Lung (tissue), 12 donors: ENCODE measurements around the gene GEN1. TPM values are rescaled to one million over a fixed set of nuclear protein-coding genes. Genes with fewer than 3 reads are reported as not detected.

Source experiments
- ATAC-seq: fragments of 200-7000 bp; cut with Tn5 transposase; one replicate; pipeline ENCODE4 v1.9.1; 2020; ENCODE audit warnings: moderate number of reproducible peaks; ENCODE audit not compliant: insufficient read depth, low FRiP score
- DNase-seq, 3 donors: peaks; one replicate each; pipeline ENCODE4 v3.0.0-alpha.2; 2013 to 2017
- H3K27ac ChIP-seq, 2 donors: one replicate each; pipeline ENCODE4 v1.5.1; 2013; ENCODE audit warnings: mild to moderate bottlenecking in 2 of 2, moderate library complexity in 2 of 2, control low read depth in 1 of 2, inconsistent platforms in 1 of 2, low read depth in 1 of 2, low read length in 1 of 2
- H3K27me3 ChIP-seq, 3 donors: one replicate each; pipeline ENCODE4 v1.5.1; 2013; ENCODE audit warnings: low read length in 2 of 3; ENCODE audit not compliant: control insufficient read depth in 3 of 3, insufficient read depth in 3 of 3
- H3K36me3 ChIP-seq, 4 donors: one replicate each; pipeline ENCODE4 v1.5.1; 2013; ENCODE audit warnings: low read length in 4 of 4, mild to moderate bottlenecking in 1 of 4, moderate library complexity in 1 of 4; ENCODE audit not compliant: control insufficient read depth in 4 of 4, insufficient read depth in 4 of 4
- H3K4me1 ChIP-seq, 5 donors: one replicate each; pipeline ENCODE4 v1.5.1; 2013; ENCODE audit warnings: low read length in 5 of 5, mild to moderate bottlenecking in 2 of 5, moderate library complexity in 1 of 5; ENCODE audit not compliant: control insufficient read depth in 5 of 5, insufficient read depth in 5 of 5
- H3K4me3 ChIP-seq: one replicate; pipeline ENCODE4 v1.5.1; 2013; ENCODE audit warnings: mild to moderate bottlenecking, control low read depth, moderate library complexity
- H3K9ac ChIP-seq, 2 donors: one replicate each; pipeline ENCODE4 v1.5.1; 2013; ENCODE audit warnings: low read length in 2 of 2, control low read depth in 1 of 2; ENCODE audit not compliant: insufficient read depth in 1 of 2
- H3K9me3 ChIP-seq, 4 donors: one replicate each; pipeline ENCODE4 v1.5.1; 2013; ENCODE audit warnings: low read length in 3 of 4, mild to moderate bottlenecking in 1 of 4, moderate library complexity in 1 of 4; ENCODE audit not compliant: control insufficient read depth in 4 of 4, insufficient read depth in 3 of 4
- WGBS, 2 donors: extraction: QIAGEN DNeasy Blood & Tissue Kit; methylation state at CpG; one replicate each; pipeline ENCODE4 v1.1.7; 2013; 5-methylcytosine and 5-hydroxymethylcytosine counted together
- polyA plus RNA-seq, 2 donors: library from polyadenylated mRNA; stranded (reverse); fragments of 200-250 nt; gene quantifications; one replicate each; pipeline ENCODE4 v1.2.1, GENCODE V29; 2013
- total RNA-seq, 2 donors: library from RNA; depleted of rRNA in 1 of 2; stranded (reverse); fragments of >200 nt in 1 of 2; gene quantifications; one replicate each; pipeline ENCODE4 v1.2.1, GENCODE V29; 2014 to 2021
- TF ChIP-seq, protein P1 (sequence below): IDR thresholded peaks from 2 replicates; pipeline ENCODE4 v1.5.1; 2012; ENCODE audit warnings: mild to moderate bottlenecking; ENCODE audit errors: control extremely low read depth, extremely low read depth
- donor health status: control.
- donor health status: control.
- donor health status: Bipolar disorder and iron deficiency.
- donor health status: healthy.
- donor health status: DM: yes; HTN: yes; CAD: no.

GEN1 gene
- total and polyA plus RNA-seq, 4 donors: 1.8 to 10.6 (median 4.0) TPM

DNA sequence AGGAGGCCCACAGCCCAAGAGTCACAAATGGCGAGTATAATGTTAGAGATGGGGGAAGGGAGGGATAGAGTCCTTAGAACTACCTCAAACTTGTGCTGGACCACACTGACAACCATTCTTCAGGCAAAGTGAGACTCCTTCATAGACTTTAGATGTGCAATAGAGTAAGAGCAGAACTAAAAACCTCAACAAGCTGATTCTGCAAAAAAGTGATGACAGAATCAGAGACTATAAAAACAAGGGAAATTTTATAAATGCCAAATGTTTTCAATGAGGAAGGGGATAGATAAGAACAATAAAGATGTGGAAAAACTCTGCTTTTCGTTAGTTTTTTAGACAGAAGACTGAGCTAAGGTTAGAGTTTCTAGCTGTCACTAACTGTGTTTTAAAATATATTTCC, 18.1 kb upstream of the GEN1 start:
- DNase-seq: no peak
- Histone ChIP-seq H3K27ac (no peak overlapping the region), H3K9me3 (no peaks in the 10 kb centered on the region), H3K9ac (no peak overlapping the region), H3K27me3 (no peaks in the 10 kb centered on the region), H3K36me3 (peaks cover 24 to 35% (median 27%) of the 10 kb centered on the region in 4 donors), H3K4me3 (no peak overlapping the region), H3K4me1 (peaks cover 0 to 3% (median 0%) of the 10 kb centered on the region in 5 donors)
- no peak for ATAC-seq
- WGBS, 2 donors: 95 to 97% methylated on average over 2 of the region's 2 CpGs
- TF ChIP-seq, protein P1, sequence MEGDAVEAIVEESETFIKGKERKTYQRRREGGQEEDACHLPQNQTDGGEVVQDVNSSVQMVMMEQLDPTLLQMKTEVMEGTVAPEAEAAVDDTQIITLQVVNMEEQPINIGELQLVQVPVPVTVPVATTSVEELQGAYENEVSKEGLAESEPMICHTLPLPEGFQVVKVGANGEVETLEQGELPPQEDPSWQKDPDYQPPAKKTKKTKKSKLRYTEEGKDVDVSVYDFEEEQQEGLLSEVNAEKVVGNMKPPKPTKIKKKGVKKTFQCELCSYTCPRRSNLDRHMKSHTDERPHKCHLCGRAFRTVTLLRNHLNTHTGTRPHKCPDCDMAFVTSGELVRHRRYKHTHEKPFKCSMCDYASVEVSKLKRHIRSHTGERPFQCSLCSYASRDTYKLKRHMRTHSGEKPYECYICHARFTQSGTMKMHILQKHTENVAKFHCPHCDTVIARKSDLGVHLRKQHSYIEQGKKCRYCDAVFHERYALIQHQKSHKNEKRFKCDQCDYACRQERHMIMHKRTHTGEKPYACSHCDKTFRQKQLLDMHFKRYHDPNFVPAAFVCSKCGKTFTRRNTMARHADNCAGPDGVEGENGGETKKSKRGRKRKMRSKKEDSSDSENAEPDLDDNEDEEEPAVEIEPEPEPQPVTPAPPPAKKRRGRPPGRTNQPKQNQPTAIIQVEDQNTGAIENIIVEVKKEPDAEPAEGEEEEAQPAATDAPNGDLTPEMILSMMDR: no peak

DNA sequence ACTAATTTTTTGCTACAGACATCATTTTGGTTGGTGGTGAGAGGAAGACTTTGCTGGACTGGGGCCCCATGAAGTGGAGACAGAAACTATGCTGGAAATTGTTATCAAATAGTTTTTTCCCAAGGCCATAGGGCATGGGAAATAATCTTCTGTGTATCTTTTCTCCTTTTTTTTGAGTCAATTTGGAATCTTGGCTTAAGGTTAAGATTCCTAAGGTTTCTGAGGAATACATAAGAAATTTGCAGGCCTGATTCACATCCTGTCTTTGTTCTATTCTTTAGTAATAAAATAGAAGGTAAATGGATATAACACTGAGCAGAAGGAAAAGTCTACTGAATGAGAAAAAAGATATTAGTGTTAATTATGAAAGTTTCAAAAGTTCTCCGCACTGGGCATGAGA, 16.9 kb upstream of the GEN1 start:
- Histone ChIP-seq H3K9me3 (no peaks in the 10 kb centered on the region), H3K27me3 (no peaks in the 10 kb centered on the region), H3K27ac (peak overlapping the region in 1 of 2 donors; percentile 45), H3K4me1 (peaks cover 0 to 3% (median 0%) of the 10 kb centered on the region in 5 donors), H3K9ac (no peak overlapping the region), H3K4me3 (no peak overlapping the region), H3K36me3 (peaks cover 23 to 32% (median 28%) of the 10 kb centered on the region in 4 donors)
- TF ChIP-seq, protein P1: no peak
- 90 to 97% methylated on average over 1 of the region's 1 CpG for WGBS, 2 donors
- DNase-seq (no peak), ATAC-seq (no peak)

DNA sequence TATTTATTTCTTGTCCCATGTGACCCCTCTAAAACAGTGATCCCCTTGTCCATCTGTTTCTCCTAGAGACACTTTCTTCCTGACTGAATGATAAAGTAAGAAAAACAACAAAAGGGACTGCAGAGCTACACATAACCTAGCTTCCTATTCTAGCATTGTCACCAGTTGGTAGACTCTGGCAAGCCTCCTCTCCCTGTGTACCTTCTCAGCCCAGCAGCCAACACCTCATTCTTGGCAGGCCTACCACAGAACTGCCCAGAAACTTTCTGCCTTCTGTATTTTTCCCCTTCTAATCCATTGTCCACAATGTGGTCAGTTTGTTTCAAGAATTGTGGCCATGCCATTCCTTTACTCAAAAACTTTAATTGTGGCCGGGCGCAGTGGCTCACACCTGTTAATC, 13.7 kb upstream of the GEN1 start:
- ATAC-seq: no peak
- Histone ChIP-seq H3K4me1 (peaks cover 0 to 3% (median 0%) of the 10 kb centered on the region in 5 donors), H3K27ac (no peak overlapping the region), H3K36me3 (peaks cover 18 to 31% (median 24%) of the 10 kb centered on the region in 4 donors), H3K4me3 (no peak overlapping the region), H3K9me3 (no peaks in the 10 kb centered on the region), H3K27me3 (no peaks in the 10 kb centered on the region), H3K9ac (no peak overlapping the region)
- no peak for DNase-seq
- TF ChIP-seq, protein P1: no peak
- 97 to 98% methylated on average over 2 of the region's 2 CpGs for WGBS, 2 donors
